GM12878 (cell line): ENCODE data around the gene NXPH1. TPM values are rescaled to one million over a fixed set of nuclear protein-coding genes. Genes with fewer than 3 reads are reported as not detected.

Experiments used
- ATAC-seq: fragments of 200-7000 bp; cut with Tn5 transposase; 3 replicates; pipeline ENCODE4 v1.9.1; 2020; ENCODE audit warnings: mild to moderate bottlenecking, moderate library complexity
- BruUV-seq: library from RNA; stranded (reverse); fragments of 400-500 nt; replicated peaks from 2 replicates; lab custom pipeline; 2021; lab: Mats Ljungman, UMichigan
- CTCF ChIA-PET: fragments of 300-600 bp; sonication (Branson Sonifier 250); formaldehyde crosslinking; extraction: SDS; loops from one replicate; lab custom pipeline; 2021; ENCODE audit warnings: inconsistent platforms; lab: Yijun Ruan, JAX
- POLR2A ChIA-PET: fragments of 350-600 bp; formaldehyde crosslinking; extraction: SDS; loops from one replicate; lab custom pipeline; 2021; ENCODE audit warnings: inconsistent platforms; lab: Charles Lee
- RAD21 ChIA-PET: fragments of 300-600 bp; sonication (Branson Sonifier 250); formaldehyde crosslinking; loops from one replicate; lab custom pipeline; 2023; ENCODE audit warnings: antibody characterized with exemption; ENCODE audit not compliant: unreplicated experiment; lab: Charles Lee
- SMC1A ChIA-PET: fragments of 300-600 bp; sonication (Branson Sonifier 250); formaldehyde crosslinking; loops from one replicate; lab custom pipeline; 2023; ENCODE audit not compliant: unreplicated experiment, uncharacterized antibody; lab: Charles Lee
- DNase-seq: peaks from one replicate; pipeline ENCODE4 v3.0.0-alpha.2; 2011; ENCODE audit warnings: low read depth, low spot score
- FAIRE-seq: peaks from 3 replicates; lab custom pipeline; 2011; peaks lifted over from hg19 to GRCh38; lab: Jason Lieb, UNC
- H2AFZ ChIP-seq: 2 replicates; pipeline ENCODE4 v1.6.0; 2011; ENCODE audit warnings: low read depth, low read length, control low read depth; ENCODE audit not compliant: control insufficient read depth
- H3K27ac ChIP-seq: 2 replicates; pipeline ENCODE4 v1.5.1; 2011; ENCODE audit warnings: control low read depth; ENCODE audit not compliant: control insufficient read depth, insufficient read depth
- H3K27me3 ChIP-seq, 2 experiments: replicated peaks in 1 of 2; 2 replicates each; pipeline versions ENCODE4 v1.6.0 to v1.6.1; 2011; ENCODE audit warnings: low read length in 1 of 2; ENCODE audit not compliant: control insufficient read depth in 2 of 2, insufficient read depth in 2 of 2
- H3K36me3 ChIP-seq, 2 experiments: 2 replicates each; pipeline ENCODE4 v1.5.1; 2011; ENCODE audit warnings: low read length in 1 of 2; ENCODE audit not compliant: control insufficient read depth in 2 of 2, insufficient read depth in 2 of 2
- H3K4me1 ChIP-seq: 2 replicates; pipeline ENCODE4 v1.6.1; 2011; ENCODE audit warnings: mild to moderate bottlenecking, low read length, moderate library complexity, mixed read lengths; ENCODE audit not compliant: control insufficient read depth, insufficient read depth
- H3K4me2 ChIP-seq: 2 replicates; pipeline ENCODE4 v1.6.0; 2011; ENCODE audit warnings: control low read depth; ENCODE audit not compliant: control insufficient read depth, insufficient read depth
- H3K4me3 ChIP-seq: fragments of 200-600 bp; sonication (generic); 2 replicates; pipeline ENCODE4 v1.5.1; 2016
- H3K79me2 ChIP-seq: 2 replicates; pipeline ENCODE4 v1.6.0; 2011; ENCODE audit warnings: low read length; ENCODE audit not compliant: control insufficient read depth, insufficient read depth
- H3K9ac ChIP-seq: 2 replicates; pipeline ENCODE4 v1.8.0; 2011; ENCODE audit warnings: low read length, control low read depth, mixed read lengths; ENCODE audit not compliant: control insufficient read depth, insufficient read depth
- H3K9me3 ChIP-seq: replicated peaks from 3 replicates; pipeline ENCODE4 v1.5.1; 2011; ENCODE audit warnings: mild to moderate bottlenecking, low read length; ENCODE audit not compliant: control insufficient read depth, insufficient read depth
- H4K20me1 ChIP-seq: 2 replicates; pipeline ENCODE4 v1.6.0; 2011; ENCODE audit not compliant: control insufficient read depth, insufficient read depth
- ATF7 ChIP-seq: fragments of 450-650 bp; IDR thresholded peaks from 2 replicates; pipeline ENCODE4 v1.6.1; 2016; ENCODE audit warnings: low read depth, mild to moderate bottlenecking
- BHLHE40 ChIP-seq, 2 experiments: fragments of 450-650 bp in 1 of 2; IDR thresholded peaks; 2 replicates each; pipeline ENCODE4 v1.6.1; 2011 to 2017; ENCODE audit warnings: low read depth in 2 of 2, borderline replicate concordance in 1 of 2, improper control_type of control experiment in 1 of 2, low read length in 1 of 2, mild to moderate bottlenecking in 1 of 2
- CBX3 ChIP-seq: fragments of 200-600 bp; sonication (generic); IDR thresholded peaks from 2 replicates; pipeline ENCODE4 v1.6.1; 2016; ENCODE audit warnings: low read depth, borderline replicate concordance
- CBX5 ChIP-seq: sonication (generic); IDR thresholded peaks from 2 replicates; pipeline ENCODE4 v1.6.1; 2016; ENCODE audit warnings: low read depth, moderate library complexity, mild to moderate bottlenecking, inconsistent platforms
- EED ChIP-seq: sonication (generic); IDR thresholded peaks from 2 replicates; pipeline ENCODE4 v1.6.1; 2016; ENCODE audit warnings: antibody characterized with exemption, low read depth
- ESRRA ChIP-seq: IDR thresholded peaks from 2 replicates; pipeline ENCODE4 v1.6.1; 2012; ENCODE audit warnings: mild to moderate bottlenecking, low read length, improper control_type of control experiment
- MYB ChIP-seq: fragments of 150-350 bp; IDR thresholded peaks from 2 replicates; pipeline ENCODE4 v1.6.1; 2014; ENCODE audit warnings: mild to moderate bottlenecking, low read depth, low read length, borderline replicate concordance
- PBX3 ChIP-seq: IDR thresholded peaks from 2 replicates; pipeline ENCODE4 v1.6.1; 2011; ENCODE audit warnings: mild to moderate bottlenecking, low read depth, low read length, moderate library complexity; ENCODE audit not compliant: insufficient replicate concordance
- SIN3A ChIP-seq: IDR thresholded peaks from 2 replicates; pipeline ENCODE4 v1.6.1; 2012; ENCODE audit warnings: low read depth, low read length, improper control_type of control experiment
- WRNIP1 ChIP-seq: IDR thresholded peaks from 2 replicates; pipeline ENCODE4 v1.6.1; 2011; ENCODE audit warnings: low read depth, low read length, improper control_type of control experiment, borderline replicate concordance
- YBX1 ChIP-seq: fragments of 450-650 bp; IDR thresholded peaks from 2 replicates; pipeline ENCODE4 v1.6.1; 2016; ENCODE audit warnings: antibody characterized with exemption
- WGBS: methylation state at CpG from one replicate; pipeline ENCODE4 v1.1.6; 2016; ENCODE audit warnings: low lambda C conversion rate; ENCODE audit not compliant: insufficient replicate concordance, insufficient coverage; ENCODE audit errors: missing lambda C conversion rate; 5-methylcytosine and 5-hydroxymethylcytosine counted together
- in situ Hi-C: fragments of 300-500 bp; cut with MboI; formaldehyde crosslinking; loops from 9 replicates; pipeline ENCODE4 v1.14.3; 2018; ENCODE audit warnings: mixed read lengths
- intact Hi-C: fragments of 100-400 bp; cut with micrococcal nuclease; formaldehyde crosslinking; loops from one replicate; pipeline ENCODE4 v1.14.2; 2022; ENCODE audit not compliant: unreplicated experiment
- polyA plus RNA-seq, 11 experiments: library from polyadenylated mRNA; depleted of rRNA in 4 of 11; unstranded in 6 of 11; stranded (reverse) in 5 of 11; fragments of >200 nt; fragmentation: Nextera tagmentation in 4 of 11; fragmentation: Illumina TruSeq in 1 of 11; extraction: Ambion mirVana in 4 of 11; extraction: Trizol in 1 of 11; gene quantifications; 1 replicate in 1 of 11; 2 replicates in 10 of 11; pipeline versions ENCODE4 v1.2.1 to v1.2.3, GENCODE V29; 2011 to 2016; ENCODE audit warnings: inconsistent platforms in 2 of 11, missing spikeins in 2 of 11, low read depth in 1 of 11
- total RNA-seq, 4 experiments: library from RNA; depleted of rRNA in 3 of 4; stranded (reverse); fragments of >200 nt in 3 of 4; fragmentation: Illumina TruSeq in 1 of 4; extraction: Trizol in 1 of 4; gene quantifications; 2 replicates each; pipeline versions ENCODE4 v1.2.1 to v1.2.3, GENCODE V29; 2013 to 2021

Gene NXPH1
- total and polyA plus RNA-seq, 10 of the 15 experiments (the other 5 are each of a cell fraction or from before 2014, with no cell fraction given) = 0.06 to 0.34 TPM; not detected in 8

- TF ChIP-seq ATF7 (no peak), EED (no peak)
These were observed 10.4 kb upstream of the NXPH1 start (continued) for GRCh38 chr7:8423057-8423456.

GRCh38 chr7:8425223-8425622, 8.2 kb upstream of the NXPH1 start:
- H3K27me3 ChIP-seq = no peaks in the 10 kb centered on the region; a peak in 1 of 4 replicates
- no peak overlapping the region for H2AFZ ChIP-seq
- H3K4me1 ChIP-seq = no peaks in the 10 kb centered on the region
- TF ChIP-seq MYB = no peak
- no peak for TF ChIP-seq YBX1
- no peak for TF ChIP-seq CBX3
- TF ChIP-seq ESRRA = no peak
- TF ChIP-seq WRNIP1 = no peak
- TF ChIP-seq PBX3 = no peak
- TF ChIP-seq BHLHE40 (IDR thresholded peaks at IDR 0.05; ENCODE audit: borderline replicate concordance in 1 of 2, low read depth in 2 of 2, low read length in 1 of 2) = no peak
- TF ChIP-seq SIN3A = no peak
- no peak for TF ChIP-seq CBX5
- no peaks in the 10 kb centered on the region for H3K36me3 ChIP-seq
- no peak overlapping the region for H3K4me3 ChIP-seq
- 5% methylated on average over 1 of the region's 1 CpG for WGBS
- FAIRE-seq (no peak), ATAC-seq (no peak), DNase-seq (no peak)
- no peak overlapping the region for H3K27ac ChIP-seq
- ChIA-PET POLR2A (no interaction called here), RAD21 (no interaction called here), SMC1A (no interaction called here), CTCF (no interaction called here)
- H3K79me2 ChIP-seq = no peaks in the 10 kb centered on the region
- H4K20me1 ChIP-seq = no peaks in the 10 kb centered on the region
- H3K4me2 ChIP-seq = no peak overlapping the region
- no TSS peak for BruUV-seq
- no peaks in the 10 kb centered on the region for H3K9me3 ChIP-seq
- intact Hi-C loops = no loop called here
- in situ Hi-C loops = no loop called here
- H3K9ac ChIP-seq = no peak overlapping the region
